ENCODE results near the gene GATAD2A.

- TF ChIP-seq POLR2A (IDR thresholded peaks at IDR 0.05; ENCODE audit: low read depth, low read length) = no peak
- TF ChIP-seq POLR2AphosphoS5 (IDR thresholded peaks at IDR 0.05; ENCODE audit: low read depth, low read length) = no peak
Measured at GRCh38 chr19:19491321-19492025, 86.0 kb downstream of the GATAD2A start.
